Neural progenitor cell (in vitro differentiated cells): Measurements from ENCODE around the gene SFT2D3. TPM values are rescaled to one million over a fixed set of nuclear protein-coding genes. Genes with fewer than 3 reads are reported as not detected.

ENCODE experiments used
- DNase-seq: peaks from one replicate; pipeline ENCODE4 v3.0.0-alpha.2; 2016; ENCODE audit warnings: low spot score
- H2AFZ ChIP-seq: fragments of 200-600 bp; sonication (generic); replicated peaks from 2 replicates; pipeline ENCODE4 v1.6.1; 2016; ENCODE audit warnings: antibody characterized with exemption
- H3F3A ChIP-seq: fragments of 200-600 bp; sonication (generic); 2 replicates; pipeline ENCODE4 v1.6.1; 2016; ENCODE audit warnings: antibody characterized with exemption, low read depth
- H3K27ac ChIP-seq: fragments of 200-600 bp; sonication (generic); 2 replicates; pipeline ENCODE4 v1.5.1; 2016; ENCODE audit warnings: mild to moderate bottlenecking
- H3K27me3 ChIP-seq: fragments of 200-600 bp; sonication (generic); 2 replicates; pipeline ENCODE4 v1.6.1; 2016; ENCODE audit warnings: mild to moderate bottlenecking, moderate library complexity
- H3K36me3 ChIP-seq: fragments of 200-600 bp; sonication (generic); 2 replicates; pipeline ENCODE4 v1.5.1; 2016
- H3K4me1 ChIP-seq: fragments of 200-600 bp; sonication (generic); 2 replicates; pipeline ENCODE4 v1.6.1; 2016; ENCODE audit warnings: mixed run types
- H3K4me2 ChIP-seq: fragments of 200-600 bp; sonication (generic); 2 replicates; pipeline ENCODE4 v1.6.1; 2016
- H3K4me3 ChIP-seq: fragments of 200-600 bp; sonication (generic); 2 replicates; pipeline ENCODE4 v1.5.1; 2016
- H3K79me2 ChIP-seq: fragments of 200-600 bp; sonication (generic); 2 replicates; pipeline ENCODE4 v1.6.1; 2016; ENCODE audit warnings: low read depth
- H3K9ac ChIP-seq: fragments of 200-600 bp; sonication (generic); 2 replicates; pipeline ENCODE4 v1.6.1; 2016
- H3K9me3 ChIP-seq: fragments of 200-600 bp; sonication (generic); 2 replicates; pipeline ENCODE4 v1.5.1; 2016; ENCODE audit warnings: low read depth
- H4K20me1 ChIP-seq: fragments of 200-600 bp; sonication (generic); 2 replicates; pipeline ENCODE4 v1.6.1; 2016; ENCODE audit warnings: low read depth
- H3K27ac Mint-ChIP-seq: 3 replicates; pipeline ENCODE4 v1.8.0; 2021; ENCODE audit warnings: mixed read lengths
- H3K27me3 Mint-ChIP-seq: 2 replicates; pipeline ENCODE4 v1.8.0; 2022; ENCODE audit warnings: low read depth, mild to moderate bottlenecking, inconsistent platforms, moderate library complexity, mixed read lengths; ENCODE audit not compliant: insufficient read depth
- H3K36me3 Mint-ChIP-seq: 3 replicates; pipeline ENCODE4 v1.8.0; 2021; ENCODE audit warnings: mixed read lengths
- H3K4me1 Mint-ChIP-seq: 3 replicates; pipeline ENCODE4 v1.8.0; 2021; ENCODE audit warnings: mixed read lengths
- H3K4me3 Mint-ChIP-seq: 3 replicates; pipeline ENCODE4 v1.8.0; 2021; ENCODE audit warnings: mild to moderate bottlenecking, moderate library complexity, mixed read lengths
- H3K9me3 Mint-ChIP-seq: 3 replicates; pipeline ENCODE4 v1.8.0; 2020; ENCODE audit warnings: mixed read lengths
- EZH2 ChIP-seq: fragments of 200-600 bp; sonication (generic); IDR thresholded peaks from 2 replicates; pipeline ENCODE4 v1.6.1; 2017; ENCODE audit warnings: antibody characterized with exemption, mild to moderate bottlenecking, moderate library complexity
- EZH2phosphoT487 ChIP-seq: fragments of 200-600 bp; sonication (generic); IDR thresholded peaks from 2 replicates; pipeline ENCODE4 v1.6.1; 2017; ENCODE audit warnings: antibody characterized with exemption
- total RNA-seq: library from RNA; depleted of rRNA; stranded (reverse); fragments of >200 nt; gene quantifications from 2 replicates; pipeline ENCODE4 v1.2.3, GENCODE V29; 2015; ENCODE audit warnings: low replicate concordance
- TF ChIP-seq, protein P1 (sequence below): fragments of 200-600 bp; sonication (generic); IDR thresholded peaks from 2 replicates; pipeline ENCODE4 v1.5.1; 2017; ENCODE audit warnings: antibody characterized with exemption, mild to moderate bottlenecking

SFT2D3 gene
- total RNA-seq, 1 donor from 2014 or later = 30.6 TPM

DNA sequence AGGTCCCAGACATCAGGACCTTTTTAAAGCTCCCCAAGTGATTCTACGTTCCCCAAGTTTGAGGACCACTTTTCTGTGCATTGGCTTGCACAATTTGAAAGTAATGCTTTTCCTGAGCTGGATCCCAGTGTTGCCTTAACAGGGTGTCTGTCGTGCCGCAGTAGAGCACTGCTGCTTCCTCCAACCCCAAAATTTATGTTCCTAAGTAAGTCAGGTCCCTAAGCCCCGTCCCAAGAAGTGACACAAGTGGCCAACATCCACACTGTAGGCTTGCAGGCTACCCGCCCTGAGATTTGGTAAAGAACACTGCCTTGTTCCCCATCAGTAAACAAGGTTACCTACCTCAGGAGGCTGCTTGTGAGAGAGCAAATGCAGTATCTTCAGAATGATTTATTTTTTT is 2.0 kb downstream of the SFT2D3 start:
- no peak overlapping the region for H3K4me3 Mint-ChIP-seq
- H3K9ac ChIP-seq = no peak overlapping the region
- DNase-seq = no peak
- H3F3A ChIP-seq = peaks cover 43% of the 10 kb centered on the region
- H3K9me3 ChIP-seq = no peaks in the 10 kb centered on the region
- H3K9me3 Mint-ChIP-seq = peaks cover 2% of the 10 kb centered on the region
- peak overlapping the region; percentile 82 for H3K4me2 ChIP-seq
- peaks cover 5% of the 10 kb centered on the region for H3K36me3 ChIP-seq
- peaks cover 32% of the 10 kb centered on the region for H3K79me2 ChIP-seq
- H3K27ac Mint-ChIP-seq = no peak overlapping the region
- peaks cover 29% of the 10 kb centered on the region for H4K20me1 ChIP-seq
- peak overlapping the region; percentile 84 for H3K4me3 ChIP-seq
- peaks cover 22% of the 10 kb centered on the region for H3K36me3 Mint-ChIP-seq
- no peak overlapping the region for H3K27ac ChIP-seq
- H3K27me3 ChIP-seq = no peaks in the 10 kb centered on the region
- H3K27me3 Mint-ChIP-seq = no peaks in the 10 kb centered on the region
- H3K4me1 ChIP-seq = peaks cover 29% of the 10 kb centered on the region
- peaks cover 20% of the 10 kb centered on the region for H3K4me1 Mint-ChIP-seq
- no peak overlapping the region for H2AFZ ChIP-seq
- TF ChIP-seq EZH2 (no peak), EZH2phosphoT487 (no peak)
- TF ChIP-seq, protein P1, sequence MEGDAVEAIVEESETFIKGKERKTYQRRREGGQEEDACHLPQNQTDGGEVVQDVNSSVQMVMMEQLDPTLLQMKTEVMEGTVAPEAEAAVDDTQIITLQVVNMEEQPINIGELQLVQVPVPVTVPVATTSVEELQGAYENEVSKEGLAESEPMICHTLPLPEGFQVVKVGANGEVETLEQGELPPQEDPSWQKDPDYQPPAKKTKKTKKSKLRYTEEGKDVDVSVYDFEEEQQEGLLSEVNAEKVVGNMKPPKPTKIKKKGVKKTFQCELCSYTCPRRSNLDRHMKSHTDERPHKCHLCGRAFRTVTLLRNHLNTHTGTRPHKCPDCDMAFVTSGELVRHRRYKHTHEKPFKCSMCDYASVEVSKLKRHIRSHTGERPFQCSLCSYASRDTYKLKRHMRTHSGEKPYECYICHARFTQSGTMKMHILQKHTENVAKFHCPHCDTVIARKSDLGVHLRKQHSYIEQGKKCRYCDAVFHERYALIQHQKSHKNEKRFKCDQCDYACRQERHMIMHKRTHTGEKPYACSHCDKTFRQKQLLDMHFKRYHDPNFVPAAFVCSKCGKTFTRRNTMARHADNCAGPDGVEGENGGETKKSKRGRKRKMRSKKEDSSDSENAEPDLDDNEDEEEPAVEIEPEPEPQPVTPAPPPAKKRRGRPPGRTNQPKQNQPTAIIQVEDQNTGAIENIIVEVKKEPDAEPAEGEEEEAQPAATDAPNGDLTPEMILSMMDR = no peak

DNA sequence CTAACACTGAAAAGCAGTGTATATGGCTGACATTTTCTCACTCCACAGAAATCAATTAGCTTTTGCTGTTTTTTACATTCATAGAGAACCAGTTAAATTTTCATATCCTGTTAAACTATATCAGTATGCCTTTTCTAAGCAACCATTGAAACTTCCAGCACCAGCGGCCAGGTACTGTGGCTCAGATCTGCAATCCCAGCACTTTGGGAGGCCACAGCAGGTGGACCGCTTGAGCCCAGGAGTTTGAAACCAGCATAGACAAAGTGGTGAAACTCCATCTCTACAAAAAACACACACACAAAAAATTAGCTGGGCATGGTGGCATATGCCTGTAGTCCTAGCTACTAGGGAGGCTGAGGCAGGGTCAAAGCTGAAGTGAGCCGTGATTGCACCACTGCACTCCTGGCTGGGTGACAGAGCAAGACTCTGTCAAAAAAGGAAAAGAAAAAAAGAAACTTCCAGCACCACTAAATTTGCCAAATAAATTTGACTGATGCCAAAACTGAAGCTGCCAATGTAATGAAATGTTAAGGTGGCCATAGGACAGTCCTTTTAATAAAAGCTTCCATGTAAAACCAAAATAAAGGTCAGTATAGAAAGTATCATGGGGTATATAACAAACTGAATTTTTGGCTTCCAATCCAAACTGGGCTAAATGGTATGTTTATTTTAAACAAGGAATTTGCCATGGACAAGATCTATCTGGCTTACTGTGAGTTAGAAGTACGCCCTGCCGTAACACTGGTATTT is 3.5 kb downstream of the SFT2D3 start:
- no peak overlapping the region for H3K9ac ChIP-seq
- no peak overlapping the region for H3K4me3 Mint-ChIP-seq
- peaks cover 29% of the 10 kb centered on the region for H4K20me1 ChIP-seq
- H3K27ac ChIP-seq = no peak overlapping the region
- no peaks in the 10 kb centered on the region for H3K27me3 Mint-ChIP-seq
- H3K4me2 ChIP-seq = peak overlapping the region; percentile 36
- peaks cover 20% of the 10 kb centered on the region for H3K4me1 Mint-ChIP-seq
- peaks cover 5% of the 10 kb centered on the region for H3K36me3 ChIP-seq
- H3K27me3 ChIP-seq = no peaks in the 10 kb centered on the region
- H3K79me2 ChIP-seq = peaks cover 32% of the 10 kb centered on the region
- TF ChIP-seq EZH2 = no peak
- no peak for TF ChIP-seq EZH2phosphoT487
- TF ChIP-seq, protein P1 = no peak
- no peak for DNase-seq
- H3F3A ChIP-seq = peaks cover 42% of the 10 kb centered on the region
- H3K4me1 ChIP-seq = peaks cover 29% of the 10 kb centered on the region
- H3K4me3 ChIP-seq = no peak overlapping the region
- H3K36me3 Mint-ChIP-seq = peaks cover 25% of the 10 kb centered on the region
- H3K9me3 Mint-ChIP-seq = peaks cover 2% of the 10 kb centered on the region
- no peak overlapping the region for H2AFZ ChIP-seq
- H3K9me3 ChIP-seq = no peaks in the 10 kb centered on the region
- H3K27ac Mint-ChIP-seq = no peak overlapping the region

DNA sequence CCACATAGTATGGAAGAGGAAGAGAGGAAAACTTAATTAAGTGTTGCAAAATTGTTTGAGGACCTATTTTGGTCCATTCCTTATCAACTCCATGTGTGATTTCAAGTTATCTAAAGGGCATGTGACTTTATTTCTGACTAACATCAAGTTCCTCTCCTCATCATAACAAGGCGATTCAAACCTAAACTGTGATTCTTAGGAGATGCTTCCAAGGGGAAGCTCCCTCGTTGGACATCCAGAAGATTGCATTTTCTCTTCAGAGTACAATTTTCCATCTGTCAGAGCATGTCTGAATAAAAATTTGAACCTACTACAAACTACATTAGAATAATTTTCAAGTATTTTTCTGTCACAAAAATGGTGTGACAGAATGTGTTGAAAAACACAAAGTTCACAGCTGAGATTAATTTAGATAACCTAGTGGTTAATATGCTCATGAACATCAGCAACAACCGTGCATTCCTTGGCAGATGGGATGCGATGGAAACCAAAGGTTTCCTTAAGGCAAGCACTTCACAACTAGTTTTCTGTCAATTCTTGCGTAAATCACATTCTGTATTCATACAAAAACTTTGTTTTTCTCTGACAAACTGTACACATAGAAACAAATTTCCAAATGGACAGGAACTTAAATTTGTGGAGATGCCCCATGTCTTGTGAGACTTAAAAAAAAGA is 4.2 kb downstream of the SFT2D3 start:
- Histone ChIP-seq H3K27ac (peak overlapping the region; percentile 18), H3K36me3 (peaks cover 5% of the 10 kb centered on the region), H3K79me2 (peaks cover 32% of the 10 kb centered on the region), H3K4me2 (no peak overlapping the region), H4K20me1 (peaks cover 29% of the 10 kb centered on the region), H3K27me3 (no peaks in the 10 kb centered on the region), H3K4me1 (peaks cover 24% of the 10 kb centered on the region), H3K4me3 (no peak overlapping the region), H3F3A (peaks cover 35% of the 10 kb centered on the region), H3K9me3 (no peaks in the 10 kb centered on the region), H2AFZ (no peak overlapping the region), H3K9ac (no peak overlapping the region)
- H3K36me3 Mint-ChIP-seq = peaks cover 25% of the 10 kb centered on the region
- H3K4me3 Mint-ChIP-seq = no peak overlapping the region
- peaks cover 2% of the 10 kb centered on the region for H3K9me3 Mint-ChIP-seq
- H3K27me3 Mint-ChIP-seq = no peaks in the 10 kb centered on the region
- TF ChIP-seq EZH2phosphoT487 = no peak
- TF ChIP-seq, protein P1 = no peak
- TF ChIP-seq EZH2 = no peak
- H3K4me1 Mint-ChIP-seq = peaks cover 15% of the 10 kb centered on the region
- DNase-seq = no peak
- no peak overlapping the region for H3K27ac Mint-ChIP-seq
